A549 (cell line): ENCODE measurements around the gene PCDHGA11. TPM values are rescaled to one million over a fixed set of nuclear protein-coding genes. Genes with fewer than 3 reads are reported as not detected.

ENCODE experiments used
- ATAC-seq, 2 experiments: fragments of 200-7000 bp in 1 of 2; fragments of >200 bp in 1 of 2; cut with Nextera tagmentation in 1 of 2; cut with Tn5 transposase in 1 of 2; 3 replicates each; pipeline versions ENCODE4 v1.8.0 to v1.9.1; 2018 to 2020; ENCODE audit warnings: mild to moderate bottlenecking in 1 of 2, moderate library complexity in 1 of 2
- CTCF ChIA-PET: fragments of 300-600 bp; sonication (Branson Sonifier 250); formaldehyde crosslinking; extraction: SDS; loops from one replicate; lab custom pipeline; 2021; ENCODE audit warnings: antibody characterized with exemption, inconsistent platforms; lab: Yijun Ruan, JAX
- POLR2A ChIA-PET: fragments of 350-600 bp; formaldehyde crosslinking; extraction: SDS; loops from one replicate; lab custom pipeline; 2021; ENCODE audit warnings: antibody characterized with exemption, inconsistent platforms; lab: Yijun Ruan, JAX
- DNase-seq, 2 experiments: peaks; one replicate each; pipeline versions ENCODE4 v3.0.0 to v3.0.0-alpha.2; 2011 to 2016; ENCODE audit warnings: low read depth in 1 of 2, low spot score in 1 of 2
- FAIRE-seq: peaks from 2 replicates; lab custom pipeline; 2011; peaks lifted over from hg19 to GRCh38; lab: Jason Lieb, UNC
- H3K27ac ChIP-seq, 2 experiments: fragments of >200 bp; sonication (Bioruptor Twin); formaldehyde crosslinking; 3 replicates each; pipeline ENCODE4 v1.5.1; 2016 to 2017
- H3K4me1 ChIP-seq: fragments of >200 bp; sonication (Bioruptor Twin); formaldehyde crosslinking; 3 replicates; pipeline ENCODE4 v1.6.1; 2016
- H3K4me2 ChIP-seq: fragments of >200 bp; sonication (Bioruptor Twin); formaldehyde crosslinking; 3 replicates; pipeline ENCODE4 v1.6.1; 2016
- H3K4me3 ChIP-seq: fragments of >200 bp; sonication (Bioruptor Twin); formaldehyde crosslinking; 3 replicates; pipeline ENCODE4 v1.5.1; 2016
- H3K9me3 ChIP-seq: fragments of >200 bp; sonication (Bioruptor Twin); formaldehyde crosslinking; 3 replicates; pipeline ENCODE4 v1.6.1; 2016
- BHLHE40 ChIP-seq: IDR thresholded peaks from 2 replicates; pipeline ENCODE4 v1.6.1; 2012; ENCODE audit warnings: low read depth, low read length, inconsistent platforms
- CBX2 ChIP-seq: fragments of 200-600 bp; sonication (generic); IDR thresholded peaks from 2 replicates; pipeline ENCODE4 v1.6.1; 2016; ENCODE audit warnings: low read depth, mild to moderate bottlenecking, borderline replicate concordance
- CBX8 ChIP-seq: fragments of 200-600 bp; sonication (generic); IDR thresholded peaks from 2 replicates; pipeline ENCODE4 v1.6.1; 2016
- CEBPB ChIP-seq, 2 experiments: fragments of >200 bp in 1 of 2; sonication (Bioruptor Twin) in 1 of 2; formaldehyde crosslinking in 1 of 2; IDR thresholded peaks; 2 replicates each; pipeline ENCODE4 v1.6.1; 2012 to 2016
- CHD2 ChIP-seq: fragments of 150-350 bp; IDR thresholded peaks from 2 replicates; pipeline ENCODE4 v1.6.1; 2014; ENCODE audit warnings: low read length; ENCODE audit not compliant: partially characterized antibody
- CHD4 ChIP-seq: fragments of 200-600 bp; sonication (generic); IDR thresholded peaks from 2 replicates; pipeline ENCODE4 v1.6.1; 2016; ENCODE audit warnings: antibody characterized with exemption, mild to moderate bottlenecking, borderline replicate concordance
- EP300 ChIP-seq, 2 experiments: fragments of >200 bp; sonication (Bioruptor Twin); formaldehyde crosslinking; IDR thresholded peaks; 2 replicates in 1 of 2; 3 replicates in 1 of 2; pipeline ENCODE4 v1.6.1; 2016 to 2017
- FOSB ChIP-seq: fragments of 250-450 bp; sonication (Bioruptor Pico); IDR thresholded peaks from 2 replicates; pipeline ENCODE4 v1.5.0; 2020; ENCODE audit warnings: mild to moderate bottlenecking, moderate library complexity
- FOSL2 ChIP-seq, 2 experiments: fragments of 450-650 bp in 1 of 2; fragments of >200 bp in 1 of 2; sonication (Bioruptor Twin) in 1 of 2; formaldehyde crosslinking; IDR thresholded peaks; 2 replicates each; pipeline versions ENCODE4 v1.5.0 to v1.6.1; 2016 to 2020; ENCODE audit warnings: mild to moderate bottlenecking in 1 of 2, moderate library complexity in 1 of 2
- FOXS1 ChIP-seq: fragments of 250-450 bp; sonication (Bioruptor Pico); IDR thresholded peaks from 2 replicates; pipeline ENCODE4 v1.5.0; 2020; ENCODE audit warnings: mild to moderate bottlenecking, moderate library complexity
- HEYL ChIP-seq: fragments of 250-450 bp; sonication (Bioruptor Pico); IDR thresholded peaks from 2 replicates; pipeline ENCODE4 v1.8.0; 2021; ENCODE audit warnings: mild to moderate bottlenecking, moderate library complexity
- HOXA7 ChIP-seq: fragments of 250-450 bp; sonication (Bioruptor Pico); IDR thresholded peaks from 2 replicates; pipeline ENCODE4 v1.5.0; 2020; ENCODE audit warnings: mild to moderate bottlenecking, moderate library complexity
- HOXB5 ChIP-seq: fragments of 250-450 bp; sonication (Bioruptor Pico); IDR thresholded peaks from 2 replicates; pipeline ENCODE4 v1.5.0; 2020; ENCODE audit warnings: mild to moderate bottlenecking, moderate library complexity
- JUNB ChIP-seq: fragments of >200 bp; sonication (Bioruptor Twin); formaldehyde crosslinking; IDR thresholded peaks from 2 replicates; pipeline ENCODE4 v1.6.1; 2016
- NFE2L2 ChIP-seq: fragments of 150-350 bp; conservative IDR thresholded peaks from 2 replicates; pipeline ENCODE4 v1.6.1; 2014; ENCODE audit warnings: low read length
- NPAS2 ChIP-seq: fragments of 250-450 bp; sonication (Bioruptor Pico); IDR thresholded peaks from 2 replicates; pipeline ENCODE4 v1.8.0; 2022; ENCODE audit warnings: mild to moderate bottlenecking, moderate library complexity, borderline replicate concordance
- POLR2A ChIP-seq: IDR thresholded peaks from 2 replicates; pipeline ENCODE4 v1.6.1; 2012; ENCODE audit warnings: mild to moderate bottlenecking, low read length
- RAD21 ChIP-seq, 2 experiments: fragments of >200 bp in 1 of 2; sonication (Bioruptor Twin) in 1 of 2; formaldehyde crosslinking in 1 of 2; IDR thresholded peaks in 1 of 2; conservative IDR thresholded peaks in 1 of 2; 2 replicates in 1 of 2; 3 replicates in 1 of 2; pipeline ENCODE4 v1.6.1; 2012 to 2018; ENCODE audit warnings: inconsistent platforms in 1 of 2
- RARB ChIP-seq: fragments of 250-450 bp; sonication (Bioruptor Pico); IDR thresholded peaks from 2 replicates; pipeline ENCODE4 v1.8.0; 2021; ENCODE audit warnings: mild to moderate bottlenecking, moderate library complexity
- RNF2 ChIP-seq: fragments of 200-600 bp; sonication (generic); IDR thresholded peaks from 2 replicates; pipeline ENCODE4 v1.6.1; 2016; ENCODE audit warnings: low read depth, mild to moderate bottlenecking, antibody characterized with exemption, moderate library complexity, borderline replicate concordance
- SREBF2 ChIP-seq: fragments of 450-650 bp; IDR thresholded peaks from 2 replicates; pipeline ENCODE4 v1.6.1; 2014; ENCODE audit warnings: mild to moderate bottlenecking, moderate library complexity
- TP53 ChIP-seq: fragments of 250-450 bp; sonication (Bioruptor Pico); IDR thresholded peaks from 2 replicates; pipeline ENCODE4 v1.5.0; 2021; ENCODE audit warnings: mild to moderate bottlenecking, moderate library complexity
- ZFP36 ChIP-seq: fragments of 450-650 bp; IDR thresholded peaks from 2 replicates; pipeline ENCODE4 v1.6.1; 2014; ENCODE audit warnings: borderline replicate concordance; ENCODE audit not compliant: partially characterized antibody
- ZNF302 ChIP-seq: fragments of 250-450 bp; sonication (Bioruptor Pico); IDR thresholded peaks from 2 replicates; pipeline ENCODE4 v1.9.0; 2021; ENCODE audit warnings: inconsistent platforms, mild to moderate bottlenecking, moderate library complexity
- WGBS: methylation state at CpG from one replicate; pipeline ENCODE4 v1.1.6; 2017; ENCODE audit errors: missing lambda C conversion rate; 5-methylcytosine and 5-hydroxymethylcytosine counted together
- polyA plus RNA-seq, 4 experiments: library from polyadenylated mRNA; depleted of rRNA in 3 of 4; stranded (reverse); fragments of >200 nt; fragmentation: RNase III in 1 of 4; extraction: RNeasy Plus Mini Kit Qiagen cat#74134 plus additional on column Dnase treatment in 1 of 4; gene quantifications; 2 replicates in 3 of 4; 3 replicates in 1 of 4; pipeline ENCODE4 v1.2.3, GENCODE V29; 2011 to 2017
- TF ChIP-seq, protein P1 (sequence below): fragments of 450-650 bp; IDR thresholded peaks from 2 replicates; pipeline ENCODE4 v1.6.1; 2014; ENCODE audit warnings: antibody characterized with exemption
- TF ChIP-seq, protein P2 (sequence below): fragments of 150-350 bp; IDR thresholded peaks from 2 replicates; pipeline ENCODE4 v1.6.1; 2014; ENCODE audit warnings: low read depth, mild to moderate bottlenecking, low read length
- TF ChIP-seq, protein P3 (sequence below): fragments of >200 bp; sonication (Bioruptor Twin); formaldehyde crosslinking; IDR thresholded peaks from 2 replicates; pipeline ENCODE4 v1.6.1; 2016

PCDHGA11 gene
- polyA plus RNA-seq, 2 of the 4 experiments (the other 2 are of a cell fraction), result 0.10 TPM; not detected in 1

DNA sequence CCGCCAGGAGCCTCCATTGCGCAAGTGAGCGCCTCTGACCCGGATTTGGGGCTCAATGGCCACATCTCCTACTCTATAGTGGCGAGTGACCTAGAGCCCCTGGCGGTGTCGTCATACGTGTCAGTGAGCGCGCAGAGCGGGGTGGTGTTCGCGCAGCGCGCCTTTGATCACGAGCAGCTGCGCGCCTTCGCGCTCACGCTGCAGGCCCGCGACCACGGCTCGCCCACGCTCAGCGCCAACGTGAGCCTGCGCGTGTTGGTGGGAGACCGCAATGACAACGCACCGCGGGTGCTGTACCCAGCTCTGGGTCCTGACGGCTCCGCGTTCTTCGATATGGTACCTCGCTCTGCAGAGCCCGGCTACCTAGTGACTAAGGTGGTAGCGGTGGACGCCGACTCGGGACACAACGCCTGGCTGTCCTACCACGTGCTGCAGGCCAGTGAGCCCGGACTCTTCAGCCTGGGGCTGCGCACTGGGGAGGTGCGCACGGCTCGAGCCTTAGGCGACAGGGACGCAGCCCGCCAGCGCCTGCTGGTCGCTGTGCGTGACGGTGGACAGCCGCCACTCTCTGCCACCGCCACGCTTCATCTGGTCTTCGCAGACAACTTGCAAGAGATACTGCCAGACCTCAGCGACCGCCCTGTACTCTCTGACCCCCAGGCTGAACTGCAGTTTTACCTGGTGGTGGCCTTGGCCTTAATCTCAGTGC is 11.1 kb upstream of the PCDHGA11 start (continued):
- TF ChIP-seq, protein P1, sequence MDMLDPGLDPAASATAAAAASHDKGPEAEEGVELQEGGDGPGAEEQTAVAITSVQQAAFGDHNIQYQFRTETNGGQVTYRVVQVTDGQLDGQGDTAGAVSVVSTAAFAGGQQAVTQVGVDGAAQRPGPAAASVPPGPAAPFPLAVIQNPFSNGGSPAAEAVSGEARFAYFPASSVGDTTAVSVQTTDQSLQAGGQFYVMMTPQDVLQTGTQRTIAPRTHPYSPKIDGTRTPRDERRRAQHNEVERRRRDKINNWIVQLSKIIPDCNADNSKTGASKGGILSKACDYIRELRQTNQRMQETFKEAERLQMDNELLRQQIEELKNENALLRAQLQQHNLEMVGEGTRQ, result no peak
- TF ChIP-seq CBX8 (no peak), CEBPB (IDR thresholded peaks at IDR 0.05) (no peak), POLR2A (no peak), NFE2L2 (no peak), RARB (no peak), ZFP36 (no peak), FOSL2 (IDR thresholded peaks at IDR 0.05) (no peak), FOSL2 (CRISPR knock-in tag; IDR thresholded peaks at IDR 0.05) (no peak)
- TF ChIP-seq, protein P2, sequence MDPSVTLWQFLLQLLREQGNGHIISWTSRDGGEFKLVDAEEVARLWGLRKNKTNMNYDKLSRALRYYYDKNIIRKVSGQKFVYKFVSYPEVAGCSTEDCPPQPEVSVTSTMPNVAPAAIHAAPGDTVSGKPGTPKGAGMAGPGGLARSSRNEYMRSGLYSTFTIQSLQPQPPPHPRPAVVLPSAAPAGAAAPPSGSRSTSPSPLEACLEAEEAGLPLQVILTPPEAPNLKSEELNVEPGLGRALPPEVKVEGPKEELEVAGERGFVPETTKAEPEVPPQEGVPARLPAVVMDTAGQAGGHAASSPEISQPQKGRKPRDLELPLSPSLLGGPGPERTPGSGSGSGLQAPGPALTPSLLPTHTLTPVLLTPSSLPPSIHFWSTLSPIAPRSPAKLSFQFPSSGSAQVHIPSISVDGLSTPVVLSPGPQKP, result no peak

DNA sequence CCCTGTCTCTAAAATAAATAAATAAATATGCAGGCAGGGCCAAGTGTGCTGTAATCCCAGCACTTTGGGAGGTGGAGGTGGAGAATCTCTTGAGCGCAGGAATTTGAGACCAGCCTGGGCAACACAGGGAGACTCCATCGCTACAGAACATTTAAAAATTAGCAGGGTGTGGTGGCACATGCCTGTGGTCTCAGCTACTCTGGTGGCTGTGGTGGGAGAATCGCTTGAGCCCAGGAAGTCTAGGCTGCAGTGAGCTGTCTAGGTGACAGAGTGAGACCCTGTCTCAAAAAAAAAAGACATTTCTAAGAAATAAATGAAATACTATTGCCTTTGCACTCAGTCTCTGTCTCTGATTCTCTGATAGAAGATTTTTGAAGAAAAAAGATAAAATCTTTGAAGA is 9.3 kb upstream of the PCDHGA11 start:
- POLR2A ChIA-PET, result no interaction called here
- CTCF ChIA-PET, result interaction anchor here (1.0 kb wide), 1 partner anchor 113 kb away, joined by 4 read pairs; no protein-coding TSS in a partner anchor
- FAIRE-seq, result no peak

DNA sequence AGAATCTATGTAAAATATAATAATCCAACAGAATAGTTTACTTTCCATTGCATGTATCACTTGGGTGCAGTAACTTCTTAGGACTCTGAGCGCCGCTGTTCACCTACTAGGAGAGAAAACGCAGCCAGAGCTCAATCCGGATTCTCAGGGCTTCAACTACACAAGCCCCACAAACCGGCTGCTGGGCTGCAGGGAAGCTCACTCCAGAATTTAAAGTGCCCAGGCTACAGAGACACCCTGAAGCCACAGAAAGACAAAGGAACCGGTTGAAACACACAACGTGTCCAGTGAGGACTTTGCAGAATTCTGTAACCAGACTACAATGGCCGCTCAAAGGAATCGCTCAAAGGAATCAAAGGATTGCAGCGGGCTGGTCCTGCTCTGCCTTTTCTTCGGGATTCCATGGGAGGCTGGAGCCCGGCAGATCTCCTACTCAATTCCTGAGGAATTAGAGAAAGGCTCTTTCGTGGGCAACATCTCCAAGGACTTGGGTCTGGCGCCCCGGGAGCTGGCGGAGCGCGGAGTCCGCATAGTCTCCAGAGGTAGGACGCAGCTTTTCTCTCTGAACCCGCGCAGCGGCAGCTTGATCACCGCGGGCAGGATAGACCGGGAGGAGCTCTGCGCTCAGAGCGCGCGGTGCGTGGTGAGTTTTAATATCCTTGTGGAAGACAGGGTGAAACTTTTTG is 7.9 kb upstream of the PCDHGA11 start, which contains the start of gene PCDHGA10:
PCDHGA10 (plus strand) TSS at position 134 of the 686 bp plus-strand sequence; CDS start at position 323, 189 bp downstream.
- H3K4me2 ChIP-seq, result no peak within 1 kb of the TSS
- H3K4me3 ChIP-seq, result no peak within 1 kb of the TSS
- no peak for ATAC-seq
- 71% methylated on average over 31 of the region's 31 CpGs for WGBS
- ChIA-PET POLR2A (no interaction called here), CTCF (interaction anchor here (1.0 to 2.0 kb wide), 5 partner anchors 15 to 145 kb away, joined by 3 to 5 read pairs (median 4); partner anchors contain the start of genes PCDHGB1 and PCDHGB5)
- no peaks in the 10 kb centered on the region for H3K4me1 ChIP-seq
- no peak for FAIRE-seq
- TF ChIP-seq, protein P1, result no peak
- peak in 1 of 2 experiments; percentile 13; a peak in 1 of 5 replicates for TF ChIP-seq RAD21 (conservative IDR thresholded peaks at IDR 0.05 in 1 of 2, IDR thresholded peaks at IDR 0.05 in 1 of 2)
- no peak for DNase-seq
- peaks cover 28% of the 10 kb centered on the region for H3K9me3 ChIP-seq
- no peak within 1 kb of the TSS for H3K27ac ChIP-seq

More for the DNA sequence above, 9.3 kb upstream of the PCDHGA11 start:
- ATAC-seq (no peak), DNase-seq (no peak)
- no peak for TF ChIP-seq CBX2
- TF ChIP-seq, protein P3, sequence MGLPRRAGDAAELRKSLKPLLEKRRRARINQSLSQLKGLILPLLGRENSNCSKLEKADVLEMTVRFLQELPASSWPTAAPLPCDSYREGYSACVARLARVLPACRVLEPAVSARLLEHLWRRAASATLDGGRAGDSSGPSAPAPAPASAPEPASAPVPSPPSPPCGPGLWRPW, result no peak
- TF ChIP-seq, protein P2, result no peak
- TF ChIP-seq CHD2, result no peak
- no peak for TF ChIP-seq JUNB
- TF ChIP-seq BHLHE40, result no peak
- TF ChIP-seq TP53 (CRISPR knock-in tag), result no peak
- no peak for TF ChIP-seq EP300 (IDR thresholded peaks at IDR 0.05)
- TF ChIP-seq HEYL, result no peak
- no peak for TF ChIP-seq ZNF302 (CRISPR knock-in tag)
- TF ChIP-seq HOXB5, result no peak
- TF ChIP-seq SREBF2, result no peak
- TF ChIP-seq NPAS2 (CRISPR knock-in tag), result no peak
- no peak for TF ChIP-seq FOSB (CRISPR knock-in tag)
- TF ChIP-seq HOXA7 (CRISPR knock-in tag), result no peak
- no peak for TF ChIP-seq FOXS1 (CRISPR knock-in tag)
- TF ChIP-seq ZFP36, result no peak
- TF ChIP-seq CHD4, result no peak
- no peak for TF ChIP-seq RNF2
- TF ChIP-seq, protein P1, result no peak
- H3K4me3 ChIP-seq, result no peak overlapping the region
- no peaks in the 10 kb centered on the region for H3K4me1 ChIP-seq
- WGBS, result 48% methylated on average over 3 of the region's 3 CpGs
- H3K27ac ChIP-seq, result no peak overlapping the region
- no peak overlapping the region for H3K4me2 ChIP-seq
- H3K9me3 ChIP-seq, result peaks cover 36% of the 10 kb centered on the region
